Stimulated activated CD8-positive, alpha-beta memory T cell treated with anti-CD3 and anti-CD28 coated beads, Interleukin-4, amount 100 ng/mL, for 48 hours (primary cell): Measurements from ENCODE around the gene SIX1.
A peak's percentile ranks its signal among the peaks of the same experiment; 100 is the strongest.

ENCODE experiments used
- DNase-seq: peaks from one replicate; pipeline ENCODE4 v3.0.0-alpha.2; 2020

SIX1 gene

DNA sequence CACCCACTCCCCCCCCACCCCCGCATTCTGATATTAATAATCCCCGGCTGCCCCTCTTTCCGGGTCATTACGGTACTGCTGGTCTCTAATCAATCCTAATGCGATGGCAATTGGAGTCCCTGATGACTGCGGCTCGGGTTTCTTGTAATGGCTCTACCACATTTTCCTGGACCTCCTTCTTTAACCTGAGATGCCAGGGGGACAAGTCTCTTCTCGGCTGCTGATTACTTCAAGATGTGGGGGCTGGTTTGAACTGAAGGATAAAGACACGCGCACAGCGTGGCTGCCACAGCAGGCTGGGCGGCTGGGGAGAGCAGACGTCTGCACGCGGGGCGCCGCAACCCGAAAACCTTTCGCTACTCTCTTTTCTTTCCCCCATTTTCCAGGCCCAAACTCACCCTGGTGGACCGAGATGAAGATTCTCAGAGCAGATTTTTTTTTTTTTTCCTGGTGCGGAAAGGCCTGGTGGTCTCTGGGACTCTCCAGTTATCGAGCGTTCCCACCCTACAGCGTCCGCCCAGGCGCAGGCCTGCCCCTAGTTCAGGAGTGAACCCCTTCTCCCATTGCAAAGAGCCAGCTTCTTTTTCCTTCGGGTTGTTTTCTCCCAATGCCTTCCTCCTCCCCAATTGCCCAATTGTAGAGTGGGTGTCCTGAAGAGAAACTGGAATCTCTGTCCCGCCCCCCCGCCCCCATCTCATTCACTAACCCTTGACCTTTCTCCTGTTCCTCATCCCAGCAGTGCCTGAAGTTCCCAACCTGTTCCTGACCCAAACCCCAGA lies 6.0 kb upstream of the SIX1 start:
- no peak for DNase-seq

DNA sequence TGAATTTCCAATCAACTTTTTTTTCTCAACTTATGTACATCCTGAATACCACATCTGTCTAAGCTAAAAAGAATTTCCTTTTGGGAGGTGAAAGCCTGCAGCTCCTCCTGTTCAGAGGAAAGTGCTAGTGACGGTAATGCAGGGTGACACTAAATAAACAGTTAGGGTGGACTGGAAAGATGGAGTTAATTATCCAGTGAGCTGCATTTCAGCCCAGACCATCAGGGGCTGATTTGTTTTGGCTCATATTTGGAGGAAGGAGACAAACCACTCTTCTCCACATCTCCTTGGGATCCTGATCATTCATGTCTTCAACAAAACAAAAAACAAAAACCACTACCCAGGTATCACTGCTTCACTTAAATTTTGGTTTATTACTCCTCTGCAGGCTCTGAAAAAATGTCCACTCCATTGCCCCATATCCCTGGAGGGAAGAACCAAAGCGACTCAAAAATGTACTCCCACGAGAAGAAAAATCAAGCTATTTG lies 5.1 kb upstream of the SIX1 start:
- no peak for DNase-seq

DNA sequence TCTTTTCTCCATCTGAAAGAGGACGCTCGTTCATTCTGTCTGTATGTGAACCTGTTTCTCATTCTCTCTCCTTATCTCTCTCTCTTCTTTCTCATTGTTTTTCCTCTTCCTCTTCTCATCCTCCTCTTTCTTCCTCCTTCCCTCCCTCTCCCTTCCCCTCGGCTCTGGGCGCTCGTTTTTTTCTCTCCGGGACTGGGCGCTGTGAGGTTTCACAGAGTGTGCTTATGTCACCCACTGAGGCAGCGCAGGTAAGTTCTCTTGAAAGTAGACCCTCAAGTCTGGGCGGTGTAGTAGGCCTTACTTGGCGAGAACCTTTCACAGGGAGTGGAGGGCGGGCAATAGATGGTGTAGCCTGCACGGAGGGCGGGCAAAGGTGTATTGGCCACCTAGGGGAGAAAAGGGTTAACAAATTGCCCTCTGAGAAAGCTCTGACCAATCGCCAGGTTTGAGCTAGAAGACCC lies 4.5 kb upstream of the SIX1 start:
- no peak for DNase-seq

DNA sequence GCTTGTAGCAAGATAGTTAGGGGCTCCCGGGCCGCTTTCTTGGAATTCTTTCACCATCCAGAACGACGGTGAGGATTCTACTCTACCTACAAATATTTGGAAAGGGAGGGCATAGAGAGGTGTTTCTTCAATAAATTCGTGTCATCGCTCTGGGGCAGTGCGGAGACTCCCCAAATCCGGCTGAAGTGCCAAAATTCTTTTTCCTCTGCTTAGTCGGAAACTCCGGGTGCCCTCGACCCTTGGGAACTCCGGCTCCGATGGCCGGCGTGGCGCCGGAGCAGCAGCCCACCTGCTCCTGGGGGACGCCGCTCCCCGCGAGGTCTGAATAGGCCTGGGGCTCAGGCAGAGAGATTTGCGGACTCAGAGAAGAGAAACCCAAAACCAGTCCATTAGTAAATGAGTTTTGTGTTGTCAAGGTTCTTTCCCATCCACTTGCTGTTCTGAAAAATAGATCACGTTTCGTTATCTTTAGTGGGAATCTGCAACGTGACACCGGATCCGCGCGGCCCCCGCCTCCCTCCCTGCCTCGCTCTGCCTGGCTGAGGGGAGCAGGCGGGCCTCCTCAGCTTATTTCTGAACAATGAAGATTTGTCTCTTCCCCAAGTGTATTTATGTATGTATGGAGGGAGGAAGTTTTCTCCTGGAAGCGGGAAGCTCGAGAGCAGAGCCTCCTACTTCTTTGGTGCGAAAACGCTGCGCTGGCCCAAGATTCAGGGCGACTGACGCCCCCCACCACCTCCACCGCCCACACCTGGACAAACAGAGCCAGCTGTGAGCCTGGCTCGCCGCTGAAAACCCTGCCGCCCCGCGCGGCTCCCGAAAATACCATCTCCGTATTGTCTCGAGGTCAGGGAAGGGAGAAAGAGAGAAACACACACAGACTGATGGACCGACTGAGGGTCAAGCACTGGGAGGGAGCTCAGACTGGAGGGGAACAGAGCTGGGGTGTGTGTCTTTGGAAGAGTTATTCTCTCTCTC lies 3.7 kb upstream of the SIX1 start:
- no peak for DNase-seq

DNA sequence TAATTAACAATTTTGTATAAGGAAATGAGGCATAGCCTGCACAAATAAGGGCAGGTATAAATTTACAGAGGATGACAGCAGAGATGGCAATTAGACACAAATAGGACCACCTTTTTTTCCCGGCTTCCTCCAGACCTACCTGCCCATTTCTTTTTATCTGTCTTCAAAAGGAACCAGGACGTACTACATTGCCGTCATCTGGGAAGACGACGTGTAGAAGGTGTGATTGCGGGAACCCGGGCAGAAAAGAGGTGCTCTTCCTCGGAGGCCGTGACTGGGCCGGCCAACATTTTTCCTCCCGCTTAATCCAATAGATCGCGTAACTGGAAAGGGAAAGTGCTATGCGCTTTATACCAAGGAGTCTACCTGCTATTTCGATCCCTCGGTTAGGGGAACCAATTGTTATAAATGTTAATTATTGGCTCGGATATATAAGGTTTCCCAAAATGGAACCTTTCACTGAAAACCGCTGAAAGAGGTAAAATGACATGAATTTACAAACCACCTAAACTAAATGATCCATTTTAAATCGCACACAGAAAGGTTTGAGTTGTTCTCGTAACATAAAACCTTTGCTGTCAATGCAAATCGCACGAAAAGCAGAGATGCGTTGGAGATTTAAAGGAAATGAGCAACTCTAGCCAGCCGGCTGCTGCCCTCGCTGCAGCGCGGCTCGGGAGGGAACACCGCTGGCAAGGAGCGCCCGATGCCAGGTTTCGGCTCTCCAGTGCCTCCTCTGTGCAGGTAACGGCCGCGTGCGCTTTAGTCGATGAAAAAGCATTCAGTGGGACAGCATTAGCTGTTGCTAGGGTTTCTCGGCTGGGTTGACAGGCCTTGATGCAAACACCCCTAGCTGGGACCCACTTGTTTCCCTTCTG lies 2.8 kb upstream of the SIX1 start:
- peak; percentile 35 for DNase-seq

DNA sequence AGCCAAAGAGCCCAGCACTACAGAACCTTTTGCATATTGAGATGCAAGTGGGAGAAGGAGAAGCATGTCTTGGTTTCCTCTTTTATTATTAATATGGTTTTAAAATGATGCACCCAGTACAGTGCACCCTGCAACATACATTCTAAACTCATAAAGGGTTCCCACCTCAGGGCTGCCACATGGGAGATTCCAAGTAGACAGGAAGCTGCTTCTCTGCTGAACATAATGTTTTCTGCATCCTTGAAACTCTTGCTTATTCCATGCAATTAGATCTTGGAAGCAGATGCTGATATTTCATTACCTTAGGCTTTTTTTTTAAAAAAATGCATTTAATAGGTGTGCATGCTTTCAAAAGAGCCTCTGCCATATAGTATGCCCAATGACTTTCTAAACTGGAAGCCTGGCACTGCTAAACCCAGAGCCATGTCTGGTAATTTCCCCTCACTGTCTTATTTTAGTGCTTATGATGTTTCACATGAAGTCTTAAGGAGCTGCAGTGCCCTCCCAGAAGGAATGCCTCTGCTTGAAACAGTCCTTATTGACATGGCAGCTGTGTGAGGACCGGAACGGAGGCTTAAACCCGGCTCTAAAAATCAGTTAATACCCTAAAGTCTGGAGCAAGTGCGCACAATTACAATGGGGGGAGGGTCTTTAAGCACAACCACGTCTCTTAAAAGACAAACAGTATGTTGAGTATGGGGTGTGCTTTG lies 2.0 kb upstream of the SIX1 start:
- no peak for DNase-seq

DNA sequence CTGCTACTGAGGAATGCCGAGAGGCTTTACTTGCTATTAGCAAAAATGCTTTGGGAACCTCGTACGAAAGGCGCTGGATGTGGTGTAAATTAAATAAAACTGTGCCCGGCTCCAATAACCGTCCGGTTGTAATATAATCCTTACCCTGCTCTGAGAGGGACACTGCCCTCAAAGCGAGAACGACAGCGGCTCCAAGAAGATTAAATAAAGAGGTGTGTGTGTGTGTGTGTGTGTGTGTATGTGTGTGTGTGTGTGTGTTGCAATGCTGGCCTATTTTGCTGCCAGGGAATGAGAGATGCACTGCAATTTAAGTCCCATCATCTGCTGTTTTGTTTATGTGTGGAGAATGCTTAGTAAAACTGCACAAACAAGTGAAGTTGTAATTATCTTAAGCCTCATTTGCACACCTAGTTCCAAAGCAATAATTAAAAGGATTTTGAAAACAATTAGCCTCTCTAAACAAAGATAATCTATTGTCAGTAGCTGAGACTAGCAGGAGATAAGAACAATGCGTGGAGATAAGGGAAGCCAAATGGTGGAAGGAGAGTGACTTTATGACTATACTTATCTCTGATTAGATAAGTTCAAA lies 1.2 kb upstream of the SIX1 start:
- DNase-seq: no peak

DNA sequence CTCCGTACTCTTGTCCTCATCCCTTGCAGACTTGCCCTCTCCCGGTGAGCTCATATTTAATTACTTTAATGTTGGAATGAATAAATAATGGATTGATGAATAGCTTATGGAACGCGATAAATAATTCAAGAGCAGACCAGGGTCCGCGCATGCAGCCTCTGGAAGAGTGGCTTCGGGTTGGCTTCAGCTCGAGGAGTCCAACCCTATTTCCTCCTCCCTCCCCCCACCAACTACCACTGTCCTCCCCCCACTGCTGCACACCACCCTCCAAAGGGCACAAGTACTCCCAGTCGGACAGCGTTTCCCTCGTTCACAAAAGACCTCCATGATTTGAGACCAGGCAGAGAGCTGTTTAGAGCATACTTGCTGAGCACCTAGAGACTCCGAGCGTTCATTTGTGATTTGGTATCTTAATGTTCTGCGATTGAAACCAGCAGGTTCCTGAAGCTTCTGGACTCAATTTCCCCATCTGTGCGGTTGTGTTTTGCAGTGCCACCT lies 647 bp upstream of the SIX1 start:
- DNase-seq: no peak

DNA sequence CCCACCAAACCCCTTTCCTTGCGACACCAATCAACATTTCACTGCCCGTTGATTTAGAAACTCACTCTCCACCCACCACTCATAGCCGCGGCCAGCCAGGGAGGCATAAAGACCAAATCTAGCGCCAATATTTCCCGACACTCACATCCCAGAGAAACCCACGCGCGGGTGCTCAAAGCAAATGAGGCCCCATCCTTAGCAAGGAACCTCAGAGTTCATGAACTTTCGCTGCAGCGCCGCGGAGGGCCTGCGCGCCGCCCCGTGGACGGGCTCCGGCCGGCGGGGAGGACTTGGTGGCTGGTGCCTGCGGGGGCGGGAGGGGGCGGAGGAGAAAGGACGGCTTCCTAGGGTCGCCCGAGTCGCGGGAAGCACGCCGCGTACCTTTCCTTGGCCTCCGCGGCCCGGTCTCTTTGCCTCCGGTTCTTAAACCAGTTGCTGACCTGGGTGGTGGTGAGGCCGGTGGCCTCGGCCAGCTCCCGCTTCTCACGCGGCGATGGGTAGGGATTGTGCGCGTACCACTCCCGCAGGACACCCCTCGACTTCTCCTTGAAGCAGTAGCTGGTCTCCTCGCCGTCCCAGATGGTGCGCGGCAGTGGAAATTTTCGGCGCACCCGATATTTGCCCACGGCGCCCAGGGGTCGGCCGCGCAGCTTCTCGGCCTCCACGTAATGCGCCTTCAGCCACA lies 886 bp downstream of the SIX1 start:
- DNase-seq: no peak

DNA sequence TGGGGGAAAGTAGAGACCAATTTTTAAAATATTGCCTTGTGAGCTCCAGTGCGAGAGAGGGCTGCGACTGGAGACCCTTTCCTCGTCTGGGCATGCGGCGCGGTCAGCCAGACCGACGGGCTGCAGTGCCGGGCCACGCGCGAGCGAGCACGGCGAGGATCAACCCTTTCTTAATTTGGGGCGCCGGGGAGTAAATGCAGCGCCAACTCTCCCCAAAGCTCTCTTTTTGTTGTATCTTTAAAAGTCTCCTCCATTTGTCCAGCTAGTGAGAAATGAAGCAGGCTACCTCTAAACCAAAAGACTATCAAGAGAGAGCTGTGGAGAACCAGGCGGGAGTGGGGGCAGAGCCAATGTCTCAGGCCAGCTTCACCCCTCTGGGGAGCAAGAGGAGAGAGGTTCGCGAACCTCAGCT lies 1.4 kb downstream of the SIX1 start:
- no peak for DNase-seq

DNA sequence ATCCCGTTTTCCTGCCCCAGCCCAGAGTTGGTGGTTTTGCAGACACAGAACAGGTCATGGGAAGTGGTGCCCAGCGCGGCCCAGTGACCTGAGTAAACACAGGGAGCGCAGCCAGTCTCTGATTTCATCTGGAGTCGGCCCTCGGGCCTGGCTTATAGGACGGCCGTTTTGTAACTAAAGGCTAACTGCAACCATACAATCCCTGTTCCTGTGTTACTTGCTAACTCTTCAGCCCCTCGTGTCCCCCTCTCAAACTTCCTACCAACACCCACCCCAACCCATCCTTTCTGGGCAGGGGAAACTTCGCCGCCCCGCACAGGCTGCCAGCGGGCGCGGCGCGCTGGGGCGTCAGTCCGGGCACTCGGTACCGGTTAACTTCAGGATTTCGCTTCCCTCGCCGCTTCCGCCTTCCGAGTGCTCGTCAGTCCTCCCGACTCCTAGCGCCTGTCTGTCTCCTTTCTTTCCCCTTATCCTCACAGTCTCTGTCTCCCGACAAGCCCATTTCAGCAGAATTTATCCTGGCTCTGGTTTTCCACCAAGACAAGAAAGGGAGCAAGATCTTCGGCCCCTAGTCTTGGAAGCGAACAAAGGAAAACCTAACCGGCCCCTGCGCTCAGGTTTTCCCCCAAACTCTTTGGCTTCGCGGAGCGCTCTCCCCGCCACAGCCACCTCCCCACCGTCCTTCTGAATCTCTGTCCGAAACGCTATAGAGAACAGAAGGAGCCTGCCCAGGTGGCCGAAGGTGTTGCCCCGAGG lies 2.0 kb downstream of the SIX1 start:
- DNase-seq: peak; percentile 35

DNA sequence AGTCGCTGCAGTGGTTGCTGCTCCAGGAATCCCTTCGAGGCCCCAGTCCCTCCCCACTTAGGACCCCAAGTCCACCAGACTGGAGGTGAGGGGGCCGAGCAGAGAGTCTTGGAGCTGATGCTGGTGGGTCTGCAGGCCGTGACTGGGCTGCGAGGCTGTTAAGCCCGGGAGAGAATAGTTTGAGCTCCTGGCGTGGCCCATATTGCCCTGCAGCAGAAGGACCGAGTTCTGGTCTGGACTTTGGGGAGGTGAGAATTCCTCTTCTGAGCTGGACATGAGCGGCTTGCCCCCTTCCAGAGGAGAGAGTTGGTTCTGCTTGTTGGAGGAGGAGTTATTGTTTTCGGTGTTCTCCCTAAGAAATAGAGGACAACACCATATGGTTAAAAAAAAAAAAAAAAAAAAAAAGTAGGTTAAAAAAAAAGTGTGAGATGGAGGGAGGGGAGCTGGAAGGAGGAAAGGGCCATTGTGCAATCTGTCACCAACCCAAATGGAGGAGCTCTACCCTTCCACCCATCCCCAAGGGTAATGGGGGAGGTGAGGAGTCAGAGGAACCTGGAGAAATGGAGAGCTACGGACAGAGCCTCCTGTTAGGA lies 3.0 kb downstream of the SIX1 start:
- DNase-seq: no peak

DNA sequence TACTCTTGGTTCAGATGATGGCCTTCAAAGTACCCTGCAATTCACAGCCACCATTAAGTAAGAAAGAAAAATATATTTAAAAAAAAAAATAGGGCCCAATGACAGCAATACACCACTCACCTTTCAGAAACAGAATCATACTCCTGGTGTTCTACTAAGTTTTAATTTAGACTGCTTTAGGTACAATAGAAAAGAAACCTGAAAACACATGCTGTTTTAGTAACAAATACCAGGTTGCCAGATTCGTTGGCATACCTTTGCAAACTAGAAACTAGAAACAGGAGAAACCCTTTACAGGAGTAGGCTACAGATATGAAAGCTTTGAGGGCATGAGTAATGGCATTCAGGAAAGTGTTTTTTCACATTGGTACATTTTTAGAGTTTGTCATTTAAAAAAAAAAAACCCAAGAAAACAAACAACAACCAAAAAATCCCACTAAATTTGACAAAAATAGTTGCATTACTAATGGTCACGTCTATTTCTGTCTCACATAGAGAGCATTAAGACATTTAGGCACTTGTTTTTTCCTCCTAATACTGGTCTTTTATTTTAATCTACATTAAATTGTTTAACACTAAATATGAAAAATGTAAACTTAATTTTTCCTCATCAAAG lies 4.0 kb downstream of the SIX1 start:
- DNase-seq: no peak

DNA sequence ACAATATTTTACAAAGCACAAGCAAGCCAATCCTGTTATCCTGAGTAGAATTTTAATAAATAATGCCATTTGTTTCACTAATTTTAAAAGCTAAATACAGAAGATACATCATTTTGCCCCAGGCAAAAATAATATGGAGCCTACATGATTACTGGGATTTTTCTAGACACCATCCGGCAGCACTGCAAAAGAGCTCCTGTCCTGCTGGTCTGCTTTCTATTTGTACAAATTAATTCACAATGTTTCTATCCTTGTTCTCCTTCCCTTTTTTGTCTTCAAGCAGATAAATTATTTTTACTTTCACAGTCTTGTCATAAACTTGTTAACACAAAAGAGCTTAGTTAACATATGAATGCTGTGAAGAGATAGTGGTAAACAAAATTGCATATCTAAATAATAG lies 4.6 kb downstream of the SIX1 start:
- DNase-seq: no peak

DNA sequence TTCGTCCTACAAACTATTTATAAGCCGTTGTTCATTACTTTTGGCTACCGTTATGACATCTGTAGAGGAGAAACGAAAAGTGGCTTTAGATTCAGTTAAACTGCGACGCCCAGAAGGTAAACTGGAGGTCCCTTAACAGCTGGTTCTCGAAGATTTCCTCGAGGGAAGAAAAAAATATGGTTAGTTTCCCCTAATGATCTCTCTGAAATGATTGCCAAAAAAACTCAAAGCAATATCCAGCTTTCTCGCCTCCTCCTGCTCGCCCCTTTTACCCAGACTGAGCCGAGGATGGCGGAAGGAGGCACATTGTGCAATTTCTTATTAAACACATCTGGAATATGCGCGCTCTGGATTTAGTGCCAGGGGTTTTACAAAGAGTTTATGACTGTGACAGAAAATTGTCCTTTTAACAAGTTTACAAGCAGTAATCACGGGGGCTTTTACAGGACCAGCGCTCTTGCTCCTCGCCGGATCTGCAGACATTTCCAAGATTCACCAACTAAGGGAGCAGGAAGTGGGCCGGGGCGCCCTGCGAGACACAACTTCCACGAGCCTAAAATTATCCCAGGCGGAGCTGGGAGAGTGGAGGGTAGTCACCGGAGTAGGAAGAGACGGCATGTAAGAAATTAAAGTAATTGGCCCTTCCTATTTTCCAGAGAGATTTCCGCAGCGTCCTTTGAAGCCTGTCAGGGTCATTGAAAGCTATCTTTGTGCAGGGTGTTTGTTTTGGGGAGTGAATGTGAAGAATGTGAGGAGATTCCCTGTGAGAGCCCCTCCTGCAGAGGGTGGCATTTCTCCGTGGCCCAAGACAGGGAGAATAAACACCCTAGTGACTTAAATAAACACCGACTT lies 5.6 kb downstream of the SIX1 start:
- no peak for DNase-seq

DNA sequence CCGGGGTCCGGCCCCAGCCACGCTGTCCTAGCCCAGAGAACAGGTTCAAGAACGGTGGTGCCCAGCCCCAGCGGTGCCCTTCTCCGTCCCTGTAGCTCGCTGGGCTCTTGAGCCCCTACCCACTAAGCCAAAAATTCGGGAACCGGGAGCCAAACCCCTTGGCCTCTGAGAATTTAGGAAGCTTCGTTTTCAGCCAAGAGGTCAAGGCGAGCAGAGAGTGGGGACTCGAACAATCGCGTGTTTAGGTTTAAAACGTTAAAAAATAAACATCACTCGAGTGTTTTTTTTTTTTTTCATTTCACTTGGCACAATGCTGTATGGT lies 6.2 kb downstream of the SIX1 start:
- DNase-seq: no peak

DNA sequence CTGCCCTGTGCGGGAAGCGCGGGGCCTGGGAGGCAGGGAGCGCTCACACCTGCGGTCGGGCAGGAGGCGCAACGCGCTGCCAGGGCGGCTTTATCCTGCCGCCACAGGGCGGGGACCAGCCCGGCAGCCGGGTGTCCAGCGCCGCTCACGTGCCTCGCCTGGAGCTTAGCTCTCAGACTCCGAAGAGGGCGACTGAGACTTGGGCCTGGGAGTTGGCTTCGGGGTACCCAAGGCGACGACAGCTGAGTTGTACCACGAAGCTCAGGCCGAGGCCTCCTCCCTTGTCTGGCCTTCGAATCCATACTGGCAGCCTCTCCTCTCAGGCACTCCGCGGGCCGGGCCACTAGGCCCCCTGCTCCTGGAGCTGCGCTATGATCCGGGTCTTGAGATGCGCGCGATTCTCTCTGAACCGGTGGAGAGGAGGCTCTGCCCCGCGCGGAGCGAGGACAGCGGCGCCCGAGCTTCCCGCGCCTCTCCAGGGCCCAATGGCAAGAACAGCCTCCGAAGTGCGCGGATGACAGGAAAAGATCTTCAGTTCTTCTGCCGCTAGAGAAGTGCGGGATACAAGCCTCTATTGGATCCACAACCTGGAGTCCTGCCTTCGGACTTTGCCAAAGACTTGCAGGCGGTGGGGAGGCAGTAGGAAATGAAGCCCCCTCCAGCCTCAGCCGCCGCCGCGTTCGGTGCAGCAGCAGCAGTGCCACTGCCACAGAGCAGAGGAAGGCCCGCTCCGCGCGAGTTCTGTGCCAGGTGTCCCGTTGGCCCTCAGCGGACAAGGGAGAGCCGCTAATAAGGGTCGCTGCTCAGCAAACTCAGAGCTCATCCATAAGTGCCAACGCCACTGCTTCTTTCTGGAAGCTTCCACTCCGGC lies 6.8 kb downstream of the SIX1 start:
- no peak for DNase-seq
